Brain pericyte (primary cell): ENCODE results near the gene AK1.

Experiments used
- DNase-seq: peaks from one replicate; pipeline ENCODE4 v3.0.0-alpha.2; 2012; ENCODE audit warnings: low read depth, low spot score

AK1 gene

GRCh38 chr9:127868278-127868902 is 9.1 kb downstream of the AK1 start:
- no peak for DNase-seq

GRCh38 chr9:127867356-127868277 is 9.9 kb downstream of the AK1 start:
- DNase-seq, result no peak

- no peak for DNase-seq
Observed at GRCh38 chr9:127866535-127866934, 10.9 kb downstream of the AK1 start.

GRCh38 chr9:127865645-127866464 is 11.6 kb downstream of the AK1 start:
- DNase-seq, result no peak

- no peak for DNase-seq
Observed at GRCh38 chr9:127863191-127863621, 14.3 kb downstream of the AK1 start.

- no peak for DNase-seq
Observed at GRCh38 chr9:127862075-127863011, 15.1 kb downstream of the AK1 start.

GRCh38 chr9:127860779-127861178 is 16.7 kb downstream of the AK1 start:
- no peak for DNase-seq

- no peak for DNase-seq
Observed at GRCh38 chr9:127860260-127860659, 17.2 kb downstream of the AK1 start.

- DNase-seq, result no peak
Observed at GRCh38 chr9:127858041-127858512, 19.4 kb downstream of the AK1 start.

GRCh38 chr9:127857278-127857677 is 20.2 kb downstream of the AK1 start:
- DNase-seq, result no peak

- no peak for DNase-seq
Observed at GRCh38 chr9:127856729-127857116, 20.8 kb downstream of the AK1 start.

GRCh38 chr9:127856094-127856728 is 21.3 kb downstream of the AK1 start:
- DNase-seq, result no peak

- no peak for DNase-seq
Observed at GRCh38 chr9:127855522-127855921, 22.0 kb downstream of the AK1 start.

GRCh38 chr9:127854960-127855359 is 22.5 kb downstream of the AK1 start:
- DNase-seq, result no peak

GRCh38 chr9:127854184-127854806 is 23.2 kb downstream of the AK1 start, which contains the start of gene ENG:
TSS of gene ENG (minus strand) at chr9:127854658. CDS start at chr9:127854355, 303 bp downstream.
- no peak for DNase-seq

- DNase-seq, result no peak
Observed at GRCh38 chr9:127853312-127854183, 23.9 kb downstream of the AK1 start.

- DNase-seq, result no peak
Observed at GRCh38 chr9:127852829-127853228, 24.6 kb downstream of the AK1 start.

GRCh38 chr9:127850286-127850830 is 27.1 kb downstream of the AK1 start:
- DNase-seq, result no peak
